ENCODE results near the gene CALN1. TPM values are rescaled to one million over a fixed set of nuclear protein-coding genes. Genes with fewer than 3 reads are reported as not detected.

The CALN1 gene
- total RNA-seq, 2 donors from 2014 or later, result 1.1 to 1.2 TPM

- intact Hi-C loops (cut with DNase I), result no loop called here
- no peak overlapping the region for H3K4me3 ChIP-seq
- no peaks in the 10 kb centered on the region for H3K4me1 ChIP-seq (replicated peaks)
- no peak overlapping the region for H3K27ac ChIP-seq
- DNase-seq (ENCODE audit: low spot score), result no peak
- H3K27me3 ChIP-seq (replicated peaks; ENCODE audit: insufficient read depth), result no peaks in the 10 kb centered on the region
- TF ChIP-seq POLR2AphosphoS5 (IDR thresholded peaks at IDR 0.05) (no peak), CTCF (IDR thresholded peaks at IDR 0.05) (no peak), POLR2A (IDR thresholded peaks at IDR 0.05) (no peak)
- no peaks in the 10 kb centered on the region for H3K36me3 ChIP-seq
- H3K9me3 ChIP-seq, result no peaks in the 10 kb centered on the region
These were observed 347.2 kb downstream of the CALN1 start for GRCh38 chr7:72064916-72065315.

GRCh38 chr7:72063330-72063729, 348.8 kb downstream of the CALN1 start:
- no peak for TF ChIP-seq POLR2AphosphoS5 (IDR thresholded peaks at IDR 0.05)
- H3K4me1 ChIP-seq (replicated peaks), result no peaks in the 10 kb centered on the region
- H3K36me3 ChIP-seq, result no peaks in the 10 kb centered on the region
- DNase-seq (ENCODE audit: low spot score), result no peak
- intact Hi-C loops (cut with DNase I), result no loop called here
- no peak overlapping the region for H3K27ac ChIP-seq
- no peaks in the 10 kb centered on the region for H3K27me3 ChIP-seq (replicated peaks; ENCODE audit: insufficient read depth)
- no peaks in the 10 kb centered on the region for H3K9me3 ChIP-seq
- no peak overlapping the region for H3K4me3 ChIP-seq

- WGBS, result 77% methylated on average over 1 of the region's 1 CpG
- no peaks in the 10 kb centered on the region for H3K4me1 ChIP-seq (replicated peaks)
- H3K36me3 ChIP-seq, result no peaks in the 10 kb centered on the region
- no peak for TF ChIP-seq POLR2AphosphoS5 (IDR thresholded peaks at IDR 0.05)
- no peak for TF ChIP-seq CTCF (IDR thresholded peaks at IDR 0.05)
- TF ChIP-seq POLR2A (IDR thresholded peaks at IDR 0.05), result no peak
- no peak overlapping the region for H3K27ac ChIP-seq
- intact Hi-C loops (cut with DNase I), result no loop called here
- H3K4me3 ChIP-seq, result no peak overlapping the region
- no peak for DNase-seq (ENCODE audit: low spot score)
- H3K27me3 ChIP-seq (replicated peaks; ENCODE audit: insufficient read depth), result no peaks in the 10 kb centered on the region
- no peaks in the 10 kb centered on the region for H3K9me3 ChIP-seq
These were observed 349.5 kb downstream of the CALN1 start for GRCh38 chr7:72062666-72063065.

- H3K27ac ChIP-seq, result no peak overlapping the region
- intact Hi-C loops (cut with DNase I), result no loop called here
- 82% methylated on average over 3 of the region's 3 CpGs for WGBS
These were observed 352.2 kb downstream of the CALN1 start for GRCh38 chr7:72059925-72060324.

GRCh38 chr7:72058579-72058978, 353.6 kb downstream of the CALN1 start:
- Histone ChIP-seq H3K9me3 (no peaks in the 10 kb centered on the region), H3K36me3 (no peaks in the 10 kb centered on the region), H3K4me1 (replicated peaks) (no peaks in the 10 kb centered on the region), H3K27ac (no peak overlapping the region), H3K27me3 (replicated peaks; ENCODE audit: insufficient read depth) (no peaks in the 10 kb centered on the region), H3K4me3 (no peak overlapping the region)
- WGBS, result 82% methylated on average over 8 of the region's 8 CpGs
- TF ChIP-seq POLR2AphosphoS5 (IDR thresholded peaks at IDR 0.05), result no peak
- no peak for TF ChIP-seq POLR2A (IDR thresholded peaks at IDR 0.05)
- no peak for TF ChIP-seq CTCF (IDR thresholded peaks at IDR 0.05)
- intact Hi-C loops (cut with DNase I), result no loop called here
- DNase-seq (ENCODE audit: low spot score), result no peak

More at GRCh38 chr7:72059925-72060324, 352.2 kb downstream of the CALN1 start:
- Histone ChIP-seq H3K4me1 (replicated peaks) (no peaks in the 10 kb centered on the region), H3K9me3 (no peaks in the 10 kb centered on the region), H3K36me3 (no peaks in the 10 kb centered on the region), H3K27me3 (replicated peaks; ENCODE audit: insufficient read depth) (no peaks in the 10 kb centered on the region), H3K4me3 (no peak overlapping the region)
- no peak for TF ChIP-seq CTCF (IDR thresholded peaks at IDR 0.05)
- TF ChIP-seq POLR2A (IDR thresholded peaks at IDR 0.05), result no peak
- TF ChIP-seq POLR2AphosphoS5 (IDR thresholded peaks at IDR 0.05), result no peak
- no peak for DNase-seq (ENCODE audit: low spot score)

Measured in prostate gland (tissue), 2 donors.